GM23338 (cell line): ENCODE data around the gene TTC39B.

Experiments
- CTCF ChIP-seq, 2 experiments: fragments of 200-600 bp in 1 of 2; sonication (generic) in 1 of 2; conservative IDR thresholded peaks; 2 replicates each; pipeline versions ENCODE4 v1.5.1 to v1.6.1; 2016 to 2017; ENCODE audit warnings: antibody characterized with exemption in 2 of 2, low read depth in 2 of 2, mild to moderate bottlenecking in 2 of 2, moderate library complexity in 1 of 2
- EZH2 ChIP-seq: fragments of 200-600 bp; sonication (generic); IDR thresholded peaks from one replicate; pipeline ENCODE4 v1.8.0; 2017; ENCODE audit warnings: antibody characterized with exemption, mild to moderate bottlenecking, low read depth; ENCODE audit not compliant: unreplicated experiment
- EZH2phosphoT487 ChIP-seq: fragments of 200-600 bp; sonication (generic); IDR thresholded peaks from one replicate; pipeline ENCODE4 v1.8.1; 2018; ENCODE audit warnings: antibody characterized with exemption; ENCODE audit not compliant: unreplicated experiment
- POLR2AphosphoS5 ChIP-seq: IDR thresholded peaks from 2 replicates; pipeline ENCODE4 v1.6.1; 2016; ENCODE audit warnings: antibody characterized with exemption, low read depth

DNA sequence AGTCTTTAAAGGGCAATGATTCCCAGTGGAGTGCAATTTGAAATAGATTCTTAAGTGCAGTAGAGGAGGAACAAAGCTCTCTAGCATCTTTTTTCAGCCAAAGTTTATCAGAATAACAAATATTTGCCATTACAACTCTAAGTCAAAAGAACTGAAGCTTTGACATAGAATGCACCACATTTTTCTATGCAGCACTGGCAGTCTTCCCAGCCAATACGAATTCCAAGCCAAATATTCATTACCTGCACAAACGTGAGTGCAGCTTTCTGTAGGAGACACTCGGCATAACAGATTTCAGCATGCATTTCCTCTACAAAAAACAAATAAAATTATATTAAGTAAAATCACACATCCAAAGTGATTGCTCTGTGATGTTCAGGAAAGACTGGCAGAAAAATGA is 103.4 kb downstream of the TTC39B start:
- TF ChIP-seq EZH2 (no peak), POLR2AphosphoS5 (no peak), CTCF (conservative IDR thresholded peaks at IDR 0.05; ENCODE audit: low read depth in 2 of 2) (no peak), EZH2phosphoT487 (no peak)
